ENCODE results near the gene MACROD2.

The MACROD2 gene

DNA sequence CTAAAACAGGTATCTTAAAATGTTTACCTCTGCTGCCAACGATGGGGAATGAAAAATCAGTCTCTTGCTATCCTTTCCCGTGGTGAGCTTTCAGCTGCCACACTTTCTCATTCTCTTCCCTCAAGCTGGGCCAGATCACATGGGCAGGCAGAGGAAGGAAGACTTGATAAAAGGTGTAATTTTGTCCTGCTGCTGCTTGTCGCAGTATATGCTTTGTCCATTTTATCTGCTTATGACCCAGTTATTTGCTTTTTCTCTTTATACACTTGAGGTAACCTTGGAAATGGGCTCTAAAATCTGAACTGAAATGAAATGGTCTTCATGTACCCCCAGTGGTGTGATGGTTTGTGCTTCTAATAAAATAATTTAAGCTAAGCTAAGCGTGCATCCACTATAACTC, 1038.0 kb downstream of the MACROD2 start:
- no peak overlapping the region for H2AFZ ChIP-seq (ENCODE audit: low read depth, low read length)
- H3K27me3 ChIP-seq (ENCODE audit: insufficient read depth, low read length) = no peaks in the 10 kb centered on the region
- H3K4me3 ChIP-seq (ENCODE audit: low read length) = no peak overlapping the region
- H3K9me3 ChIP-seq (ENCODE audit: low read length) = no peaks in the 10 kb centered on the region
- no peaks in the 10 kb centered on the region for H3K36me3 ChIP-seq (ENCODE audit: insufficient read depth, low read length)
- no peaks in the 10 kb centered on the region for H3K4me1 ChIP-seq (ENCODE audit: insufficient read depth, low read length)

GRCh38 chr20:15033891-15034290, 1038.6 kb downstream of the MACROD2 start:
- Histone ChIP-seq H3K36me3 (ENCODE audit: insufficient read depth, low read length) (no peaks in the 10 kb centered on the region), H3K4me1 (ENCODE audit: insufficient read depth, low read length) (no peaks in the 10 kb centered on the region), H3K9me3 (ENCODE audit: low read length) (no peaks in the 10 kb centered on the region), H3K4me3 (ENCODE audit: low read length) (no peak overlapping the region), H3K27me3 (ENCODE audit: insufficient read depth, low read length) (no peaks in the 10 kb centered on the region), H2AFZ (ENCODE audit: low read depth, low read length) (no peak overlapping the region)

DNA sequence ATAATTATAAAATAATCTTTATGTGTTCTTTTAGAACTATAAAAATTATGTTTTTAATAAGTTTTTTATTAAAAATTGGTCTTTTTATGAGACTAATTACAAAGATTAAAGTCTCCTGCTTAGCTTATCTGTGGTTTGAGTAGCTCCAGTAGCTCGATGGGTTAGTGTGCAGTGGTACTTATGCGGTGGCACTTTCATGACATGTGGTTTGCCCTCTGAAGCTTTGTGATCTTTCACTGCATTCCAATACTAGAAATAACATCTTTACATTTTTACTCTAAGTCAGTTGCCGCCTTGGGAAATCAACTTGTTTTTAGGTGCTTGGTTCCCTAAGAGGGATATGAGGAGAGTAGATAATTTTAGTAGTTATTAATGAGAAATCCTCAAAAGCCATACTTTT, 1041.6 kb downstream of the MACROD2 start:
- Histone ChIP-seq H3K36me3 (ENCODE audit: insufficient read depth, low read length) (no peaks in the 10 kb centered on the region), H3K4me1 (ENCODE audit: insufficient read depth, low read length) (no peaks in the 10 kb centered on the region), H3K27me3 (ENCODE audit: insufficient read depth, low read length) (no peaks in the 10 kb centered on the region), H3K9me3 (ENCODE audit: low read length) (no peaks in the 10 kb centered on the region), H3K4me3 (ENCODE audit: low read length) (no peak overlapping the region), H2AFZ (ENCODE audit: low read depth, low read length) (no peak overlapping the region)

DNA sequence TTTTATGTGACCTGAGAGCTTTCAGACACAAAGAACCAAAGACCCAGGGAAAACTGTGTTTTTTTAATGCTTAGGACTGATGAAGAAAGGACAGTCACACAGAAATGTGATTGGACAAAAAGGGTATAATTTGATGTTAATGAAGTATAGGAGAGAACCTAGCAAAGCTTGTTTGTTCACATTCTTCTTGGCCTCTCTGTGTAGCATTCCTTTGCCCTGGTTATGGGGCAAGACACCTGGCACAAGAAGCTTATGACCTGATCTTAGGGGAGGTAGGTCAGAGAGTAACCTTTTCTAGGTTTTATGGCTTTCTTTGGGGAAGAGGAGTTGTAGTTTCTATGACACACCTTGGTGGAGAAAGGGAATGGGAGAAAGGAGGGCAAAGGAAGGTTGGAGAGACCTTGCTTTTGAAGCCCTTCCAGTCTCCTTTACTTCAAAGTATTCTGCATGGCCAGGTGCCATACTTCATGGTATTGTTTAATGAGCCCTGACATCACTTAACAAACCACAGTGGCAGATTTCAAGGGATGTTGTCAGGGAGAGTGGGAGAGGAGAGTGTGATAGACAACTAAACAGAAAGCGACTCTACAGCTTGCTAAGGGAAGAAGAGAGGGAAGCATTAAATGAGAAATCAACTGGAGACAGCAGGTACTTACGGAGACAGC, 1043.9 kb downstream of the MACROD2 start:
- Histone ChIP-seq H3K4me3 (ENCODE audit: low read length) (no peak overlapping the region), H3K27me3 (ENCODE audit: insufficient read depth, low read length) (no peaks in the 10 kb centered on the region), H2AFZ (ENCODE audit: low read depth, low read length) (no peak overlapping the region), H3K36me3 (ENCODE audit: insufficient read depth, low read length) (no peaks in the 10 kb centered on the region), H3K9me3 (ENCODE audit: low read length) (no peaks in the 10 kb centered on the region), H3K4me1 (ENCODE audit: insufficient read depth, low read length) (no peaks in the 10 kb centered on the region)

DNA sequence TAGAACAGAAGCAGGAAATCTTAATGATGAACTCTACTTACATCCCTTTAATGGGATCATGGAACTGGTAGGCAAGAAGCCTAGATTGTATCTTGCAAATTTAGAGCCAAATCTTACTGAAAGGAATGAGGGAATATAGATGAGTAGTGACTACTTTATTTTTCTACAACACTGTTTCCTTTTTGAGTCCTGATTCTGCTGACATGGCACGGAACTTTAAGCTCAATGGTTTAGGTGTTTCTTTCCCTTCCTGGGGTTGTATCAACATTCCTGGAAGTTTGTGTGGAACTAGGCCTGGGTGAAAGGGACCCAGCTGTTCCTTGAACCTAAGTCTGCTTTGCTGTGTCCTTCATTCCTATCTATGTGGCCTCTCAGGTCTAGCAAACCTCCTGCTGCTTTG, 1047.4 kb downstream of the MACROD2 start:
- H3K27me3 ChIP-seq (ENCODE audit: insufficient read depth, low read length) = no peaks in the 10 kb centered on the region
- no peak overlapping the region for H3K4me3 ChIP-seq (ENCODE audit: low read length)
- H3K36me3 ChIP-seq (ENCODE audit: insufficient read depth, low read length) = no peaks in the 10 kb centered on the region
- peaks cover 4% of the 10 kb centered on the region for H3K4me1 ChIP-seq (ENCODE audit: insufficient read depth, low read length)
- no peaks in the 10 kb centered on the region for H3K9me3 ChIP-seq (ENCODE audit: low read length)
- H2AFZ ChIP-seq (ENCODE audit: low read depth, low read length) = no peak overlapping the region

DNA sequence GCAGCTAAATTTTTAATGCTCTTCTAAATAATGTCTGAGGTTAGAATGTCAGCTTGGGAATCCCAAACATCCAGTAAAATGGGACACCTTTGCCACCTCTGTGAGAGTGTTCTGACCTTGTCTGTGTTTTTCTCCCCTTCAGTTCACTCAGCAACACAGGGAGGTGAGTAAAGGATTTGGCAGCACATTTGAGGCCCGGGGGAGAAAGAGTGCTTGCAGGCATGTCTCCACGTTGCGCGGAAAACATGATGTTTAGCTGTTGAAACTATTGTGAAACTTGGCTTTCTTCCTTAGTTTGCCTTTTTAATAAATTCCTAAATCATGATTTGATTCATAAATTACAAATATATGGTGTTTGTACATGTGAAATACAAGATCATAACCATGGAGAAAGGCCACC, 1049.9 kb downstream of the MACROD2 start:
- Histone ChIP-seq H3K9me3 (ENCODE audit: low read length) (no peaks in the 10 kb centered on the region), H3K4me1 (ENCODE audit: insufficient read depth, low read length) (peaks cover 4% of the 10 kb centered on the region), H2AFZ (ENCODE audit: low read depth, low read length) (no peak overlapping the region), H3K4me3 (ENCODE audit: low read length) (no peak overlapping the region), H3K27me3 (ENCODE audit: insufficient read depth, low read length) (no peaks in the 10 kb centered on the region), H3K36me3 (ENCODE audit: insufficient read depth, low read length) (no peaks in the 10 kb centered on the region)

DNA sequence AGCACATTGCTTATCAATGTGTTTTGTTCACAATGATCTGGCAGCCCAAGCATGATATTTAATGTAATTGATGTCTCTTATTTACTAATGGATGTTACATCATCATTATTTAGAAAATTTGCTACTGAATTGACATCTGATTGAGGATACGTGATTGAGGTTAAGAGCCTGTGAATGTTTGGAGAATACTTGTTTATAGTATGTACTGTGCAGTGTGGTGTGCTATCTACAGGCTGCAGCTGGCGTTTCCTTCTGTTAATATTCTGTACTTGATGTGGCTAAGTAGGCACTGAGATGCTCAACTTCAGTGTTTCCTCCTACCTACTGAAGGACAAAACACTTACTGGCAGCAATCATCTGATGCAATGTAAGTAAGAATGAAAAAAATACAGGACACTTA, 1051.7 kb downstream of the MACROD2 start:
- Histone ChIP-seq H2AFZ (ENCODE audit: low read depth, low read length) (no peak overlapping the region), H3K27me3 (ENCODE audit: insufficient read depth, low read length) (no peaks in the 10 kb centered on the region), H3K36me3 (ENCODE audit: insufficient read depth, low read length) (no peaks in the 10 kb centered on the region), H3K4me3 (ENCODE audit: low read length) (no peak overlapping the region), H3K9me3 (ENCODE audit: low read length) (no peaks in the 10 kb centered on the region), H3K4me1 (ENCODE audit: insufficient read depth, low read length) (peaks cover 4% of the 10 kb centered on the region)

- Histone ChIP-seq H3K4me3 (ENCODE audit: low read length) (no peak overlapping the region), H3K4me1 (ENCODE audit: insufficient read depth, low read length) (peaks cover 4% of the 10 kb centered on the region), H3K36me3 (ENCODE audit: insufficient read depth, low read length) (no peaks in the 10 kb centered on the region), H2AFZ (ENCODE audit: low read depth, low read length) (no peak overlapping the region), H3K27me3 (ENCODE audit: insufficient read depth, low read length) (no peaks in the 10 kb centered on the region), H3K9me3 (ENCODE audit: low read length) (no peaks in the 10 kb centered on the region)
These were observed 1052.3 kb downstream of the MACROD2 start for GRCh38 chr20:15047601-15048000.

GRCh38 chr20:15056246-15056645, 1060.9 kb downstream of the MACROD2 start:
- Histone ChIP-seq H3K9me3 (ENCODE audit: low read length) (peaks cover 3% of the 10 kb centered on the region), H2AFZ (ENCODE audit: low read depth, low read length) (no peak overlapping the region), H3K27me3 (ENCODE audit: insufficient read depth, low read length) (no peaks in the 10 kb centered on the region), H3K4me1 (ENCODE audit: insufficient read depth, low read length) (peaks cover 5% of the 10 kb centered on the region), H3K4me3 (ENCODE audit: low read length) (no peak overlapping the region), H3K36me3 (ENCODE audit: insufficient read depth, low read length) (no peaks in the 10 kb centered on the region)

DNA sequence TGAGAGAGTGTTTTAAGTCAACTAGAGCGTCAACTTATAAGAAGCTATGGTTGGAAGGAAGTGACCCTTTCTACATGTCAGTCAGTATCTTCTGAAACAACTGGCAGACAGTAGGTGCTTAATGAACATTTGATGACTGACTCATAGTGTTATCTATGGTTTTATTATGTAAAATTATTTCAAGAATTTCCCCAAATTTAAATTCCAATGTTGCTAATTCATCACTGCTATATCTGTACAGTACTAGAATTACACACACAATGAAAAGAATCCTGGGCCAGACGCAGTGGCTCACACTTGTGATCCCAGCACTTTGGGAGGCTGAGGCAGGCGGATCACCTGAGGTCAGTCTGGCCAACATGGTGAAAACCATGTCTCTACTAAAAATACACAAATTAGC, 1063.5 kb downstream of the MACROD2 start:
- H2AFZ ChIP-seq (ENCODE audit: low read depth, low read length) = no peak overlapping the region
- peaks cover 5% of the 10 kb centered on the region for H3K4me1 ChIP-seq (ENCODE audit: insufficient read depth, low read length)
- no peak overlapping the region for H3K4me3 ChIP-seq (ENCODE audit: low read length)
- H3K9me3 ChIP-seq (ENCODE audit: low read length) = no peaks in the 10 kb centered on the region
- no peaks in the 10 kb centered on the region for H3K27me3 ChIP-seq (ENCODE audit: insufficient read depth, low read length)
- H3K36me3 ChIP-seq (ENCODE audit: insufficient read depth, low read length) = no peaks in the 10 kb centered on the region

- Histone ChIP-seq H3K4me3 (ENCODE audit: low read length) (no peak overlapping the region), H3K27me3 (ENCODE audit: insufficient read depth, low read length) (no peaks in the 10 kb centered on the region), H2AFZ (ENCODE audit: low read depth, low read length) (no peak overlapping the region), H3K36me3 (ENCODE audit: insufficient read depth, low read length) (no peaks in the 10 kb centered on the region), H3K4me1 (ENCODE audit: insufficient read depth, low read length) (peaks cover 5% of the 10 kb centered on the region), H3K9me3 (ENCODE audit: low read length) (no peaks in the 10 kb centered on the region)
These were observed 1064.1 kb downstream of the MACROD2 start for GRCh38 chr20:15059438-15059837.

- H3K4me1 ChIP-seq (ENCODE audit: insufficient read depth, low read length) = peaks cover 5% of the 10 kb centered on the region
These were observed 1065.1 kb downstream of the MACROD2 start for GRCh38 chr20:15060265-15061060.

DNA sequence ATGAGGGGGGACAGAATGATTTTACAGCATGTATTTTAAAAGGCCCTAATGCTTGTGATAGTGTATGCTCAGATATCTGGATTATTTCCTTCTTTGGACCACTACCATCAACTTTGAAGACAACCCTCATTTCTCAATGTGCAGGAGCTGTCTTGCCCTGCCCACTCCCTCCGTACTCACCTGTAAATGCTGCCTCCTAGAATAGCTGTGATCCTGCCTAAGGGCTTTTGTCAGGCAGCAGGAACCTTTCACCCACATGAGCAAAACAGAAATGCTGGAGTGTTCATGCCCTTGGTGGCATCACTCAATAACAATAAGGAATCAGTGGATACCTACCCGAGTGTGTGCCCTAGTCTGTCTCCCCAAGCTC, 1065.7 kb downstream of the MACROD2 start:
- Histone ChIP-seq H2AFZ (ENCODE audit: low read depth, low read length) (no peak overlapping the region), H3K27me3 (ENCODE audit: insufficient read depth, low read length) (no peaks in the 10 kb centered on the region), H3K4me1 (ENCODE audit: insufficient read depth, low read length) (peaks cover 5% of the 10 kb centered on the region)

More at GRCh38 chr20:15060265-15061060, 1065.1 kb downstream of the MACROD2 start:
- Histone ChIP-seq H2AFZ (ENCODE audit: low read depth, low read length) (no peak overlapping the region), H3K9me3 (ENCODE audit: low read length) (no peaks in the 10 kb centered on the region), H3K36me3 (ENCODE audit: insufficient read depth, low read length) (no peaks in the 10 kb centered on the region), H3K27me3 (ENCODE audit: insufficient read depth, low read length) (no peaks in the 10 kb centered on the region), H3K4me3 (ENCODE audit: low read length) (no peak overlapping the region)

More for the DNA sequence above, 1065.7 kb downstream of the MACROD2 start:
- Histone ChIP-seq H3K4me3 (ENCODE audit: low read length) (no peak overlapping the region), H3K9me3 (ENCODE audit: low read length) (no peaks in the 10 kb centered on the region), H3K36me3 (ENCODE audit: insufficient read depth, low read length) (no peaks in the 10 kb centered on the region)
